B cell (primary cell): ENCODE results near the gene NCOA3. TPM values are rescaled to one million over a fixed set of nuclear protein-coding genes. Genes with fewer than 3 reads are reported as not detected.

Source experiments
- ATAC-seq: fragments of 200-7000 bp; cut with Tn5 transposase; one replicate; pipeline ENCODE4 v1.10.0; 2021; ENCODE audit warnings: low read depth, mild to moderate bottlenecking, moderate number of reproducible peaks, moderate library complexity
- CTCF ChIA-PET: fragments of 350-600 bp; sonication (Branson Sonifier 250); formaldehyde crosslinking; loops from one replicate; lab custom pipeline; 2021; ENCODE audit warnings: antibody characterized with exemption, inconsistent platforms; lab: Charles Lee
- POLR2A ChIA-PET: fragments of 350-600 bp; sonication (Branson Sonifier 250); formaldehyde crosslinking; loops from one replicate; lab custom pipeline; 2021; ENCODE audit warnings: antibody characterized with exemption; lab: Charles Lee
- DNase-seq: peaks from one replicate; pipeline ENCODE4 v3.0.0; 2013
- H2AFZ ChIP-seq: 2 replicates; pipeline ENCODE4 v1.6.1; 2012; ENCODE audit warnings: mild to moderate bottlenecking, low read depth, low read length; ENCODE audit not compliant: insufficient read depth, poor library complexity, severe bottlenecking
- H3K27ac ChIP-seq, 2 donors: 1 replicate in 1 of 2; 2 replicates in 1 of 2; pipeline ENCODE4 v1.5.1; 2012 to 2013; ENCODE audit warnings: low read length in 2 of 2, mild to moderate bottlenecking in 2 of 2, moderate library complexity in 1 of 2
- H3K27me3 ChIP-seq, 4 experiments: fragments of 200-600 bp in 1 of 4; sonication (generic) in 1 of 4; replicated peaks in 1 of 4; 1 replicate in 2 of 4; 2 replicates in 2 of 4; pipeline versions ENCODE4 v1.6.1 to v1.7.0; 2013 to 2016; ENCODE audit warnings: low read length in 3 of 4, mild to moderate bottlenecking in 2 of 4, mixed read lengths in 1 of 4, moderate library complexity in 1 of 4; ENCODE audit not compliant: insufficient read depth in 4 of 4, control insufficient read depth in 3 of 4; ENCODE audit errors: control extremely low read depth in 1 of 4
- H3K36me3 ChIP-seq, 2 experiments: replicated peaks in 1 of 2; 1 replicate in 1 of 2; 2 replicates in 1 of 2; pipeline versions ENCODE4 v1.6.1 to v1.7.1; 2013; ENCODE audit warnings: low read length in 1 of 2; ENCODE audit not compliant: insufficient read depth in 2 of 2, control insufficient read depth in 1 of 2; ENCODE audit errors: control extremely low read depth in 1 of 2, extremely low read depth in 1 of 2
- H3K4me1 ChIP-seq, 2 donors: fragments of 200-600 bp in 1 of 2; sonication (generic) in 1 of 2; 1 replicate in 1 of 2; 2 replicates in 1 of 2; pipeline versions ENCODE4 v1.5.1 to v1.6.1; 2013 to 2017; ENCODE audit warnings: low read length in 2 of 2; ENCODE audit not compliant: control insufficient read depth in 2 of 2, insufficient read depth in 2 of 2
- H3K4me2 ChIP-seq: replicated peaks from 2 replicates; pipeline ENCODE3; 2012; ENCODE audit warnings: mild to moderate bottlenecking, low read depth, low read length; ENCODE audit not compliant: poor library complexity, severe bottlenecking
- H3K4me3 ChIP-seq, 5 experiments: fragments of 200-600 bp in 1 of 5; sonication (generic) in 1 of 5; 1 replicate in 3 of 5; 2 replicates in 2 of 5; pipeline versions ENCODE4 v1.5.1 to v1.7.0; 2011 to 2016; ENCODE audit warnings: low read length in 4 of 5, mild to moderate bottlenecking in 4 of 5, low read depth in 2 of 5, control low read depth in 1 of 5, moderate library complexity in 1 of 5; ENCODE audit not compliant: insufficient read depth in 1 of 5; ENCODE audit errors: control extremely low read depth in 1 of 5, extremely low read depth in 1 of 5
- H3K79me2 ChIP-seq: fragments of 200-600 bp; sonication (generic); one replicate; pipeline ENCODE4 v1.6.0; 2016; ENCODE audit warnings: low read length; ENCODE audit not compliant: control insufficient read depth, insufficient read depth
- H3K9ac ChIP-seq: fragments of 200-600 bp; sonication (generic); 2 replicates; pipeline ENCODE4 v1.6.1; 2017; ENCODE audit warnings: mild to moderate bottlenecking, low read length, moderate library complexity
- H3K9me3 ChIP-seq, 3 donors: one replicate each; pipeline versions ENCODE4 v1.6.1 to v1.7.1; 2013; ENCODE audit warnings: low read length in 2 of 3; ENCODE audit not compliant: control insufficient read depth in 2 of 3, insufficient read depth in 1 of 3; ENCODE audit errors: control extremely low read depth in 1 of 3
- H4K20me1 ChIP-seq: 2 replicates; pipeline ENCODE4 v1.6.0; 2012; ENCODE audit warnings: mild to moderate bottlenecking, low read length; ENCODE audit not compliant: insufficient read depth, control insufficient read depth, poor library complexity, severe bottlenecking
- H3K27ac Mint-ChIP-seq: one replicate; pipeline ENCODE4 v1.8.0; 2021; ENCODE audit warnings: mixed read lengths
- H3K27me3 Mint-ChIP-seq: one replicate; pipeline ENCODE4 v1.8.0; 2021; ENCODE audit warnings: mixed read lengths
- H3K4me1 Mint-ChIP-seq: one replicate; pipeline ENCODE4 v1.8.0; 2021; ENCODE audit warnings: mixed read lengths
- H3K4me3 Mint-ChIP-seq: one replicate; pipeline ENCODE4 v1.8.0; 2021; ENCODE audit warnings: mixed read lengths
- H3K9me3 Mint-ChIP-seq: one replicate; pipeline ENCODE4 v1.8.0; 2022; ENCODE audit warnings: mixed read lengths; ENCODE audit not compliant: insufficient read depth
- CTCF ChIP-seq: fragments of 200-600 bp; IDR thresholded peaks from one replicate; pipeline ENCODE4 v1.8.0; 2022; ENCODE audit warnings: antibody characterized with exemption, mild to moderate bottlenecking
- EZH2 ChIP-seq: IDR thresholded peaks from 2 replicates; pipeline ENCODE4 v1.6.1; 2012; ENCODE audit warnings: borderline replicate concordance, low read depth, mild to moderate bottlenecking, moderate library complexity, low read length; ENCODE audit not compliant: insufficient read depth, poor library complexity, severe bottlenecking
- WGBS: methylation state at CpG from one replicate; pipeline ENCODE4 v1.1.5; 2013; ENCODE audit warnings: missing lambda C conversion rate; ENCODE audit not compliant: insufficient coverage; 5-methylcytosine and 5-hydroxymethylcytosine counted together
- intact Hi-C: fragments of 100-400 bp; cut with micrococcal nuclease; formaldehyde crosslinking; loops from one replicate; pipeline ENCODE4 v1.10.0; 2022
- polyA plus RNA-seq: library from polyadenylated mRNA; depleted of rRNA; stranded (reverse); fragments of >200 nt; gene quantifications from 2 replicates; pipeline ENCODE4 v1.2.3, GENCODE V29; 2012
- total RNA-seq, 2 donors: library from RNA; stranded (reverse); fragments of 120-200 nt in 1 of 2; gene quantifications; 1 replicate in 1 of 2; 2 replicates in 1 of 2; pipeline versions ENCODE4 v1.2.3 to v1.2.4, GENCODE V29; 2013 to 2022

NCOA3 gene
- total and polyA plus RNA-seq, 2 donors (not counting 1 experiment from before 2014, with no cell fraction given): 54.0 to 309 TPM

DNA sequence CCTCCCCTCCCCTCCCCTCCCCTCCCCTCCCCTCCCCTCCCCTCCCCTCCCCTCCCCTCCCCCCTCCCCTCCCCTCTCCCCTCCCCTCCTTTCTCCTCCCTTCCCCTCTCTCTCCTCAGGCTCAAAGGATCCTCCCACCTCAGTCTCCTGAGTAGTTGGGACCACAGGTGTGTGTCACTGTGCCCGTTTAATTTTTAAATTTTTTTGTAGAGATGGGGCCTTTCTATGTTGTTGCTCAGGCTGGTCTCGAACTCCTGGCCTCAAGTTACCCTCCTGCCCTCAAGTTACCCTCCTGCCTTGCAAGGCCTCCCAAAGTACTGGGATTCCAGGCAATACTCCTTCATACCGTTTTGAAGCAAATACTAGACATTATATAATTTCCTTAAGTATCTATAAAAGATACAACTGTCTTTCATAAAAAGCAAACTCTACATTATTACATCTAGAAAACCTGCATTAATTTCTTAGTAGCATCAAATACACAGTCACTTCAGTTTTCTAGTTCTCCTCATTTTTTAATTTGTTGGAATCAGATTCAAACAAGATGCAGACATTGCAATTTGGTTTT is 39.8 kb downstream of the NCOA3 start:
- Histone ChIP-seq H3K9ac (no peak overlapping the region), H3K79me2 (peaks cover 99% of the 10 kb centered on the region), H3K4me1 (peaks cover 71 to 88% of the 10 kb centered on the region in 2 donors), H3K4me3 (no peak overlapping the region), H3K9me3 (no peaks in the 10 kb centered on the region), H3K27me3 (no peaks in the 10 kb centered on the region), H2AFZ (no peak overlapping the region), H3K36me3 (peaks cover 1 to 18% of the 10 kb centered on the region in 2 experiments), H4K20me1 (peaks cover 94% of the 10 kb centered on the region), H3K4me2 (peak overlapping the region; percentile 29), H3K27ac (peak overlapping the region in 1 of 2 donors; percentile 75)
- intact Hi-C loops: loop anchor here (5.0 kb wide), 2 partner anchors 36 to 39 kb away; partner anchors contain the start of gene NCOA3
- WGBS: no CpG with 5 or more reads among the region's 3 CpGs
- H3K9me3 Mint-ChIP-seq: no peaks in the 10 kb centered on the region
- ATAC-seq: no peak
- POLR2A ChIA-PET: interaction anchor here (0.7 kb wide), 1 partner anchor 64 kb away, joined by 4 read pairs; no protein-coding TSS in a partner anchor
- no peak overlapping the region for H3K4me3 Mint-ChIP-seq
- no peak for DNase-seq
- H3K27ac Mint-ChIP-seq: no peak overlapping the region
- no peak for TF ChIP-seq EZH2
- no peak for TF ChIP-seq CTCF
- H3K27me3 Mint-ChIP-seq: no peaks in the 10 kb centered on the region
- H3K4me1 Mint-ChIP-seq: peaks cover 83% of the 10 kb centered on the region
- CTCF ChIA-PET: interaction anchor here (0.9 kb wide), 1 partner anchor 157 kb away, joined by 6 read pairs; no protein-coding TSS in a partner anchor

- Histone ChIP-seq H3K27ac (peak overlapping the region; percentile 40 to 75), H3K27me3 (no peaks in the 10 kb centered on the region), H3K79me2 (peaks cover 99% of the 10 kb centered on the region), H3K4me1 (peaks cover 56 to 77% of the 10 kb centered on the region in 2 donors), H3K36me3 (peaks cover 1 to 27% of the 10 kb centered on the region in 2 experiments), H3K4me3 (no peak overlapping the region), H3K9me3 (no peaks in the 10 kb centered on the region), H3K4me2 (peak overlapping the region; percentile 29), H2AFZ (no peak overlapping the region), H4K20me1 (peaks cover 85% of the 10 kb centered on the region), H3K9ac (no peak overlapping the region)
- Mint-ChIP-seq H3K4me3 (peak overlapping the region; percentile 48), H3K9me3 (no peaks in the 10 kb centered on the region), H3K4me1 (peaks cover 80% of the 10 kb centered on the region), H3K27me3 (no peaks in the 10 kb centered on the region), H3K27ac (peak overlapping the region; percentile 54)
- DNase-seq: peak; percentile 40
- TF ChIP-seq CTCF (no peak), EZH2 (no peak)
- ChIA-PET CTCF (interaction anchor here (0.7 kb wide), 1 partner anchor 11 kb away, joined by 3 read pairs; no protein-coding TSS in a partner anchor), POLR2A (interaction anchor here (0.6 kb wide), 1 partner anchor 1734 kb away, joined by 4 read pairs; no protein-coding TSS in a partner anchor)
- ATAC-seq: peak; percentile 55
- intact Hi-C loops: loop anchor here (5.0 kb wide), 2 partner anchors 34 to 41 kb away; partner anchors contain the start of gene NCOA3
- WGBS: 57% methylated on average over 1 of the region's 1 CpG
These were observed 41.3 kb downstream of the NCOA3 start for GRCh38 chr20:47543006-47543431.
